ENCODE results near the gene KRT86.
"Not testable (repeated sequence)": the region's sequence is repeated elsewhere in the genome, so short reads cannot be mapped to it uniquely, and the experiment has no call there.

- TF ChIP-seq NRF1 (IDR thresholded peaks at IDR 0.05; ENCODE audit: low read depth, low read length); CTCF (IDR thresholded peaks at IDR 0.05; ENCODE audit: control extremely low read depth in 1 of 3, insufficient read depth in 1 of 3, low read depth in 1 of 3, low read length in 3 of 3); RBBP5 (IDR thresholded peaks at IDR 0.05; ENCODE audit: borderline replicate concordance, low read depth, low read length); POLR2AphosphoS5 (IDR thresholded peaks at IDR 0.05; ENCODE audit: low read depth, low read length); POLR2A (IDR thresholded peaks at IDR 0.05; ENCODE audit: control extremely low read depth in 1 of 2, low read depth in 2 of 2, low read length in 2 of 2): not testable (repeated sequence)
Observed at GRCh38 chr12:52290483-52291134, 16.2 kb downstream of the KRT86 start.
